ENCODE data around the gene STAC2.
A peak's percentile ranks its signal among the peaks of the same experiment; 100 is the strongest.

STAC2 gene

DNA sequence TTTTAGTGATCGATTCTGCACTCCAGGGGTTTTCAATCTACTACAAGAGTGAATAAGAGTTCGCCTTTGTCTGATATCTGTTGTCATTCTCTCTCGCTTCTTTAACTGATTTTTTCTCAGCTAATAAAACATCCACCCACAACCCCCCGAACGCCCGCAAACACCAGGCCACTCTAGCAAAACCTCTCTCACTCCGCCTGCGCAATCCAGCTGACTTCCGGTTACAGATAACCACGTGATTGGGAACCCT lies 26.0 kb downstream of the STAC2 start:
- H3K36me3 ChIP-seq (ENCODE audit: control insufficient read depth in 2 of 2, insufficient read depth in 2 of 2, low read length in 2 of 2) = peaks cover 30% of the 10 kb centered on the region in 2 donors
- peak overlapping the region; percentile 84 to 99 for H3K9ac ChIP-seq (ENCODE audit: low read depth in 1 of 2, low read length in 2 of 2)
- H3K9me3 ChIP-seq (ENCODE audit: control insufficient read depth in 2 of 2, low read length in 2 of 2) = no peaks in the 10 kb centered on the region
- H3K4me1 ChIP-seq (ENCODE audit: control insufficient read depth in 2 of 2, insufficient read depth in 2 of 2, low read length in 2 of 2) = peaks cover 20 to 29% of the 10 kb centered on the region in 2 donors
- peak overlapping the region; percentile 86 to 99 for H3K4me3 ChIP-seq (ENCODE audit: low read length in 2 of 2)
- peak overlapping the region; percentile 94 to 96 for H3K27ac ChIP-seq (ENCODE audit: low read depth in 2 of 2, low read length in 2 of 2)
- no peaks in the 10 kb centered on the region for H3K27me3 ChIP-seq (ENCODE audit: control insufficient read depth in 2 of 2, insufficient read depth in 2 of 2, low read length in 2 of 2)

DNA sequence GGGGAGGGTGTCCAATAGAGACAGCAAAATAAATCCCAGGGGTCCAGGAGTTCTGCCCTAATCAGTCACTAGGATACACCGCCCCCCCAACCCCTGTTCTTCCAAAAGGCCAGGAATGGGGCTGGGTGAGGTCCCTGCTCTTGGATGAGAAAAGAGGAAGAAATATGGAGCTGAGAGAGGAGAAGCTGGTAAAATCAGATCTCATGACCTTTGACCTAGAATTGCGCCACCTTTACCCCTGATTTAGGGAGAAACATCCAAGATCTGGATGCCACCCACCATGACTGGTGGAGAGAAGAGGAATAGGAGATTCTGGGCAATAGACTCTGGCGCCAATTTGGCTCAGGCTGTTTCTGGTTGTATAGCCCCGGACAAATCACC lies 27.6 kb downstream of the STAC2 start:
- peak overlapping the region in 1 of 2 donors; percentile 26 for H3K4me3 ChIP-seq (ENCODE audit: low read length in 2 of 2)
- H3K36me3 ChIP-seq (ENCODE audit: control insufficient read depth in 2 of 2, insufficient read depth in 2 of 2, low read length in 2 of 2) = peaks cover 15% of the 10 kb centered on the region in 2 donors
- no peaks in the 10 kb centered on the region for H3K9me3 ChIP-seq (ENCODE audit: control insufficient read depth in 2 of 2, low read length in 2 of 2)
- H3K27ac ChIP-seq (ENCODE audit: low read depth in 2 of 2, low read length in 2 of 2) = peak overlapping the region in 1 of 2 donors; percentile 38
- H3K4me1 ChIP-seq (ENCODE audit: control insufficient read depth in 2 of 2, insufficient read depth in 2 of 2, low read length in 2 of 2) = peaks cover 20 to 29% of the 10 kb centered on the region in 2 donors
- no peaks in the 10 kb centered on the region for H3K27me3 ChIP-seq (ENCODE audit: control insufficient read depth in 2 of 2, insufficient read depth in 2 of 2, low read length in 2 of 2)
- no peak overlapping the region for H3K9ac ChIP-seq (ENCODE audit: low read depth in 1 of 2, low read length in 2 of 2)

DNA sequence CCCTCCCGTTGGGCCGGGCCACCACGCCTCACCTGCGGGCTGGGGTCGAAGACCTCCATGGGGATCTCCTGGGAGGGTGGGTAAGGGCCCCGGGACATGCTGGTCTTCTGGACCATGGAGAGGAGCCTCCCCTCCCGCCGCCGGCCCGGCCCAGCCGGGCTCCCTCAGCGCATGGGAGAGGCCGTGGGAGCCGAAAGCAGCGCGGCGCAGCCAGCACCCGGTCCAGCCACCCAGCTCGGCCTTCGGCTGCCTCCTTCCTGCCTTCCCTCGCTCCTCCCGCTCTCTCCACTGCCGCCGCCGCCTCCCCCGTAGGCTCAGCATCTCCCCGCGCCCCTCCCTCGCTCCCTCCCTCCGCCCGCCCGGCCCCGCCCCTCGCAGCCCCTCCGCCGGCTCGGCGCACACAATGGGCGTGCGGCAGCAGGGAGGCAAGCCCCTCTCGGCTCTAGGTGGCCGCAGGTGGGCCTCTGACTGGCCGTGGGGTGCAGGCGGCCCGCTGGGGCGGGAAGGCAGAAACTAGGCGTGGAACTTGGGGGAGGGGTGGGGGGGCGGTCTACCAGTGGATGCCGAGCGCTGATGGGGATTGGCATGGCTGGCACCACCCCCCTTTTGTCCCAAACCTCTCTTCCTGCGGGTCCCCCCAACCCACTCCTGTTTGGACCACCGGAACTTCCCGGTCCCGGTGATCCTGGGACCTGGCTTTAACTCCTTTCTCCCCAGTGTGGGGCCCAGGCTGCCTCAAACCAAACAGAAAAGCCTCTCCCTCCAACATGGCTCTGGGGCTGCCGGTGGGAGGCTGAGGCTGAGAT lies 28.2 kb downstream of the STAC2 start, which contains the start of gene CACNB1:
Gene CACNB1 (minus strand): TSS at position 290 of the 806 bp plus-strand sequence. CDS start 174 bp downstream, at position 116.
- H3K9ac ChIP-seq (ENCODE audit: low read depth in 1 of 2, low read length in 2 of 2) = peak within 1 kb of the TSS in 1 of 2 donors; percentile 63
- no peaks in the 10 kb centered on the region for H3K27me3 ChIP-seq (ENCODE audit: control insufficient read depth in 2 of 2, insufficient read depth in 2 of 2, low read length in 2 of 2)
- H3K27ac ChIP-seq (ENCODE audit: low read depth in 2 of 2, low read length in 2 of 2) = peak within 1 kb of the TSS in 1 of 2 donors; percentile 48
- H3K4me3 ChIP-seq (ENCODE audit: low read length in 2 of 2) = peak within 1 kb of the TSS; percentile 72 to 73
- no peaks in the 10 kb centered on the region for H3K9me3 ChIP-seq (ENCODE audit: control insufficient read depth in 2 of 2, low read length in 2 of 2)
- peaks cover 20 to 29% of the 10 kb centered on the region in 2 donors for H3K4me1 ChIP-seq (ENCODE audit: control insufficient read depth in 2 of 2, insufficient read depth in 2 of 2, low read length in 2 of 2)
- peaks cover 11 to 12% of the 10 kb centered on the region in 2 donors for H3K36me3 ChIP-seq (ENCODE audit: control insufficient read depth in 2 of 2, insufficient read depth in 2 of 2, low read length in 2 of 2)

DNA sequence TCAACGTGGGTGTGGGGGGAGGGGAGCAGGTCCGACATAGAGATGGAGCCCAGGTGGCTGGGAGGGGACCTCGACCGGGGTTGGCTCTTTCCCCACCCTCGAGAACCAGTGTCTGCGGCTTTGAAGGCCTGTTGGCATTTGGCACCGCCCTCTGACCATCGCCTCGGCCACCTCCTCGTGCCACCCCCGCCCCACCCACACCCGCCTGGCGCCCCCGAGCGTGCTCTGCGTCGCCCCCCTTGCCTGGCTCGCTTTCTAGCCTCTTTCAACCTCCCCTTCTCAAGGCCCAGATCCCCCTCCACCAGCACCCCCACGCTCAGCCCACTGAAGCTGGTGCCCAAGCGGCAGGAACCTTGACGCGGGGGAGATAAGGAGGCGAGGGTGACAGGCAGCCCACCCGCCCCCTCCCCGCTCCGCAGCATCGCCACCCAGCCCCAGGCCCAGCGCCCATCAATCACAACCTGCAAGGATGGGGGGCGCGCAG lies 28.9 kb downstream of the STAC2 start:
- peaks cover 20 to 28% of the 10 kb centered on the region in 2 donors for H3K4me1 ChIP-seq (ENCODE audit: control insufficient read depth in 2 of 2, insufficient read depth in 2 of 2, low read length in 2 of 2)
- H3K36me3 ChIP-seq (ENCODE audit: control insufficient read depth in 2 of 2, insufficient read depth in 2 of 2, low read length in 2 of 2) = peaks cover 5 to 10% of the 10 kb centered on the region in 2 donors
- H3K9ac ChIP-seq (ENCODE audit: low read depth in 1 of 2, low read length in 2 of 2) = peak overlapping the region in 1 of 2 donors; percentile 63
- H3K27me3 ChIP-seq (ENCODE audit: control insufficient read depth in 2 of 2, insufficient read depth in 2 of 2, low read length in 2 of 2) = no peaks in the 10 kb centered on the region
- H3K9me3 ChIP-seq (ENCODE audit: control insufficient read depth in 2 of 2, low read length in 2 of 2) = no peaks in the 10 kb centered on the region
- no peak overlapping the region for H3K27ac ChIP-seq (ENCODE audit: low read depth in 2 of 2, low read length in 2 of 2)
- peak overlapping the region; percentile 72 to 73 for H3K4me3 ChIP-seq (ENCODE audit: low read length in 2 of 2)

DNA sequence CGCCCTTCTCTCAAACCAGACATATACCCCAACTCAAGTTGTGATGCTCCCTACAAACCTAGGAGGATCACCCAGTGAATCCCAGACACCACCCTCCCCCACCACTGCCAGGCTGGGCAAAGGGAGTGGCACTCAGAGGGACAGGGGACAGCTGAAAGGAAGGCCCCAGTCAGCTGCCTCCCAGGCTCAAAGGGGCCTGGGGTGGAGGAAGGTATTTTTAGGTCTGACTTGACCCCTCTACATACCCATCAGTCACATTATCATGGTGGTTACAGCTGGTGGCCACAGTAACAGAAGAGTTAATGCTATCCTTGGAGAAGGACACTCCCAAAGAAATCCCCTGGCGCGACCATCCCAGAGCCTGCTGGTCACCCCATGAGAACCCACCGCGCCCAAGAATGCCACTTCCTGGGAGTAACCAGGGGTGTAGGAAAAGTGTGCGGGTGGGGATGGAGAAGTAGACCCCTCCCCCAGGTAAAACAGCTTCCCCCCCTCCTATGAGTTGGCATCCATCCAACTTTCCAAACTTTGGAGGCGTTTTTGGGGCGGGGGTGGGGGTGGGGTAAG lies 29.4 kb downstream of the STAC2 start:
- H3K9me3 ChIP-seq (ENCODE audit: control insufficient read depth in 2 of 2, low read length in 2 of 2) = no peaks in the 10 kb centered on the region
- peaks cover 15 to 23% of the 10 kb centered on the region in 2 donors for H3K4me1 ChIP-seq (ENCODE audit: control insufficient read depth in 2 of 2, insufficient read depth in 2 of 2, low read length in 2 of 2)
- no peaks in the 10 kb centered on the region for H3K27me3 ChIP-seq (ENCODE audit: control insufficient read depth in 2 of 2, insufficient read depth in 2 of 2, low read length in 2 of 2)
- peaks cover 0 to 7% of the 10 kb centered on the region in 2 donors for H3K36me3 ChIP-seq (ENCODE audit: control insufficient read depth in 2 of 2, insufficient read depth in 2 of 2, low read length in 2 of 2)
- no peak overlapping the region for H3K27ac ChIP-seq (ENCODE audit: low read depth in 2 of 2, low read length in 2 of 2)
- no peak overlapping the region for H3K4me3 ChIP-seq (ENCODE audit: low read length in 2 of 2)
- H3K9ac ChIP-seq (ENCODE audit: low read depth in 1 of 2, low read length in 2 of 2) = peak overlapping the region in 1 of 2 donors; percentile 1

DNA sequence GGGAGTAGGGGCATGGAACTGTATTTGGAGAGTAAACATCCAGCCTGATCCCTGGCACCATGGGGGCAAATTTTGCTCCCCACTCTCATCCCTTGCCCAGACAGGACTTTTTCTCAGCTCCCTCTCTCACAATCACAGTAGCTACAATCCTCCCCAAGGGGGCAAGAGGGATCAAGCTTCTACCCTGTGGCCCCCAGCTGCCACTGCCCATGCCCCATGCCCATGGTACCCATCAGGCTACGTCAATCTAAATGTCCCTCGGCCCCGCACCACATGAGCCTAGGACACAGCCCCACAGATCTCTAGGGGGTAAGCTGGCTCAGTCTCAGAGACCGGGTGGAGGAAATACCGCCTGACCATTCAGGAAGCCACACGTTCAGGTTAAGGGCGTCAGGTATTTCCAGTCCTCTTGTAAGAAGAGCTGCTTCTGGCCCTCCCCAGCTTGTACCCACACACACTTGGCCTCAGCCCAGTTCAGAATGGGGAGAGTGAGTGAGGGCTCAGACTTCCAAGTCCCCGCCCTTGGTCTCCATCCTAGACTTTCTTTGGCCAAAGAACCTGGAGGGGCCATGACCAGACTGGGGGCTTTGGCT lies 30.1 kb downstream of the STAC2 start:
- Histone ChIP-seq H3K27me3 (ENCODE audit: control insufficient read depth in 2 of 2, insufficient read depth in 2 of 2, low read length in 2 of 2) (no peaks in the 10 kb centered on the region), H3K4me1 (ENCODE audit: control insufficient read depth in 2 of 2, insufficient read depth in 2 of 2, low read length in 2 of 2) (peaks cover 8 to 16% of the 10 kb centered on the region in 2 donors), H3K27ac (ENCODE audit: low read depth in 2 of 2, low read length in 2 of 2) (no peak overlapping the region), H3K4me3 (ENCODE audit: low read length in 2 of 2) (no peak overlapping the region), H3K36me3 (ENCODE audit: control insufficient read depth in 2 of 2, insufficient read depth in 2 of 2, low read length in 2 of 2) (peaks cover 0 to 7% of the 10 kb centered on the region in 2 donors), H3K9ac (ENCODE audit: low read depth in 1 of 2, low read length in 2 of 2) (no peak overlapping the region), H3K9me3 (ENCODE audit: control insufficient read depth in 2 of 2, low read length in 2 of 2) (no peaks in the 10 kb centered on the region)

DNA sequence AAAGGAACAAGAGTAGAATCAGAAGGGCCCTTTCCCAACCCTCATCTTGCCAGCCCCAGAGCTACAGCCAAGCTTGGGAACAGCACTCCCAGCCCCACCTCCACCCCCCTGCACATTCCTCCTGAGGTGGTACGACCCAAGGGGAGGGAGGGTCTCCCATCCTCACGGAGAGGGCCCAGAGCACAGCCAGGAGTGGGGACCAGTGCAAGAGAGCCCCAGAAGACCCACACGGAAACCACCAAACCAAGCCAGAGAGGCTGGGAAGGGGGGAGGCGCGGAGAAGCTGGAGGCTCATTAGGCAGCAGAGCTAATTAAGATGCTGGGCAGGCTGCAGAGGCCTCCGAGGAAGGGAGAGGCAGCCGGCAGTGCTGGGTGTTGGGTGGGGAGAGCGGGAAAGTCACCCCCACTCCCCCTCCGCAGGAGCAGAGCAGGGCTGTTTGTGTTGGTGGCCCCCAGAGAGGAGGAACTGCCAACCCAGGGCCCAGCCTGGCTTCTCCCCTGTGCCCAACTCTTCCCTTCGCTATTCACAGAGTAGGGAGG lies 30.7 kb downstream of the STAC2 start:
- Histone ChIP-seq H3K27ac (ENCODE audit: low read depth in 2 of 2, low read length in 2 of 2) (no peak overlapping the region), H3K4me1 (ENCODE audit: control insufficient read depth in 2 of 2, insufficient read depth in 2 of 2, low read length in 2 of 2) (peaks cover 8 to 16% of the 10 kb centered on the region in 2 donors), H3K4me3 (ENCODE audit: low read length in 2 of 2) (no peak overlapping the region), H3K27me3 (ENCODE audit: control insufficient read depth in 2 of 2, insufficient read depth in 2 of 2, low read length in 2 of 2) (no peaks in the 10 kb centered on the region), H3K9ac (ENCODE audit: low read depth in 1 of 2, low read length in 2 of 2) (no peak overlapping the region), H3K36me3 (ENCODE audit: control insufficient read depth in 2 of 2, insufficient read depth in 2 of 2, low read length in 2 of 2) (peaks cover 0 to 7% of the 10 kb centered on the region in 2 donors), H3K9me3 (ENCODE audit: control insufficient read depth in 2 of 2, low read length in 2 of 2) (no peaks in the 10 kb centered on the region)

DNA sequence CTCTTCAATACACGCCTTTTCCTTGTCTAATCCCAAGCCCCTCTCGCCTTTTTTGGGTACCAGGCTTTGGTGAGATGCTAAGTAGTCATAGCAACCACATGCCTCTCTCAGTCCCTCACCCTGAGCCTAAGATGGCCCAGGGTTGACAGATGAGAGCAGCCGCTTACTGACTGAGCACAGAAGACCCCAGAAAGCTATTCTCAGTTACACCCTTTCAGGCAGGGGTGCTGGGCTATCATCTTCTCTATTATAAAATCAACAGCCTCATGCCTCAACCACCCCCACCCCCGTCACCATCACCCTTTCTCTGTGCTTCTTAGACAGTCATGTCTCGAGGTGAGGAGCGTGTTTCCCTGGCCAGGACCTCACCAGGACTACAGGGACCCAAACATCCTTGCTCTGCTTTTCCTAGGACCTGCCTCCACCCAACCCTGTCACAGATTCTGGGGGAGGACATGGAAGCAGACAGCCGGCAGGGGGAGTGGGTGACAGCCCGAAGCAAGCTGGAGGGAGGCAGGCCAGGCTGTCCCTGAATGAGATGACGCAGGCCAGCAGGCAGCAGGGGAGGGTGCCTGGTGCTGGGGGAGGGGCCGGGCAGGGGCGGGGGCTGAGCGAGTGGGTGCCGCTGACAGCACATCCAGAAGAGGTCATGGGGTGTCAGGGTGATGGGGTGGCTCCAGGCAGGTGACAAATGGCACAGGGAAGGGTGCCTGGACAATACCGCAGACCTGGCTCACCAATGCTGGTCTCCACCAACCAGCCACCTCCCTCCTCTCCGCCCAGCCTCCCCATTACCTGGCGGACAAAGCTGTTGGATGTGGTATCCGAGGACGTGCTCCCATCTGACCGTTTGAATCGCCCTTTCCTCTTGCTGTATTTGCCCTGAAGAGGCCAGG lies 31.4 kb downstream of the STAC2 start:
- H3K27ac ChIP-seq (ENCODE audit: low read depth in 2 of 2, low read length in 2 of 2) = no peak overlapping the region
- no peaks in the 10 kb centered on the region for H3K9me3 ChIP-seq (ENCODE audit: control insufficient read depth in 2 of 2, low read length in 2 of 2)
- H3K4me1 ChIP-seq (ENCODE audit: control insufficient read depth in 2 of 2, insufficient read depth in 2 of 2, low read length in 2 of 2) = peaks cover 8 to 13% of the 10 kb centered on the region in 2 donors
- no peak overlapping the region for H3K4me3 ChIP-seq (ENCODE audit: low read length in 2 of 2)
- no peak overlapping the region for H3K9ac ChIP-seq (ENCODE audit: low read depth in 1 of 2, low read length in 2 of 2)
- peaks cover 0 to 7% of the 10 kb centered on the region in 2 donors for H3K36me3 ChIP-seq (ENCODE audit: control insufficient read depth in 2 of 2, insufficient read depth in 2 of 2, low read length in 2 of 2)
- no peaks in the 10 kb centered on the region for H3K27me3 ChIP-seq (ENCODE audit: control insufficient read depth in 2 of 2, insufficient read depth in 2 of 2, low read length in 2 of 2)

DNA sequence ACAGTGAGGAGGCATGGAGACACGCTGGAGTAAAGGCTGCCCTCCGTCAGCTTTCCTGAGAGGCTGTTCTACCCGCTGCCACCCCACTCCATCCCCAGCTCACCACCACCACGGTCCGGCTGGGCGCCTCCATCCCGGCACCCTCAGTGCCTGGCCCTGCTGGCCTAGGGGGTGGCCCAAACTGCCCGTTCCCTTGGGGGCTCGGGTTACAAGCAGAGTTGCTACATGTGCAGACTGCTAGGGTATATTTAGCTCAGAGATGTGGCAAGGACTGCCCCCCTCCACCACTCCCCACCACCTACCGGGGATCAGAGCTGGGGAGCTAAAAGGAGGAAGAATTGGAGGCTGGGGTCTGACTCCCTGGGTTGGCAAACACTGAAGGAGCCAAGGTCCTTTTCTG lies 32.4 kb downstream of the STAC2 start:
- H3K27me3 ChIP-seq (ENCODE audit: control insufficient read depth in 2 of 2, insufficient read depth in 2 of 2, low read length in 2 of 2) = no peaks in the 10 kb centered on the region
- peaks cover 8 to 13% of the 10 kb centered on the region in 2 donors for H3K4me1 ChIP-seq (ENCODE audit: control insufficient read depth in 2 of 2, insufficient read depth in 2 of 2, low read length in 2 of 2)
- no peak overlapping the region for H3K9ac ChIP-seq (ENCODE audit: low read depth in 1 of 2, low read length in 2 of 2)
- H3K36me3 ChIP-seq (ENCODE audit: control insufficient read depth in 2 of 2, insufficient read depth in 2 of 2, low read length in 2 of 2) = peaks cover 0 to 7% of the 10 kb centered on the region in 2 donors
- H3K9me3 ChIP-seq (ENCODE audit: control insufficient read depth in 2 of 2, low read length in 2 of 2) = no peaks in the 10 kb centered on the region
- no peak overlapping the region for H3K4me3 ChIP-seq (ENCODE audit: low read length in 2 of 2)
- H3K27ac ChIP-seq (ENCODE audit: low read depth in 2 of 2, low read length in 2 of 2) = no peak overlapping the region
